ENCODE data around the gene KCNH3.
"Not testable (repeated sequence)": the region's sequence is repeated elsewhere in the genome, so short reads cannot be mapped to it uniquely, and the experiment has no call there.

KCNH3 gene

GRCh38 chr12:49598527-49598926, 59.7 kb downstream of the KCNH3 start:
- DNase-seq: no peak

GRCh38 chr12:49599961-49600360, 61.1 kb downstream of the KCNH3 start:
- no peak for DNase-seq

- no peak for DNase-seq
Observed at GRCh38 chr12:49603721-49604120, 64.9 kb downstream of the KCNH3 start.

- DNase-seq: no peak
Observed at GRCh38 chr12:49604856-49605255, 66.0 kb downstream of the KCNH3 start.

- not testable (repeated sequence) for DNase-seq
Observed at GRCh38 chr12:49605539-49605938, 66.7 kb downstream of the KCNH3 start, which contains the start of gene FAM186B. Gene FAM186B (minus strand): TSS chr12:49605639. CDS start chr12:49605477, 162 bp downstream.

Data from NCI-H1105 (cell line).